ENCODE results near the gene ATG101.

ATG101 gene

GRCh38 chr12:52042706-52043385, 26.9 kb upstream of the ATG101 start:
- FAIRE-seq, result no peak

DNA sequence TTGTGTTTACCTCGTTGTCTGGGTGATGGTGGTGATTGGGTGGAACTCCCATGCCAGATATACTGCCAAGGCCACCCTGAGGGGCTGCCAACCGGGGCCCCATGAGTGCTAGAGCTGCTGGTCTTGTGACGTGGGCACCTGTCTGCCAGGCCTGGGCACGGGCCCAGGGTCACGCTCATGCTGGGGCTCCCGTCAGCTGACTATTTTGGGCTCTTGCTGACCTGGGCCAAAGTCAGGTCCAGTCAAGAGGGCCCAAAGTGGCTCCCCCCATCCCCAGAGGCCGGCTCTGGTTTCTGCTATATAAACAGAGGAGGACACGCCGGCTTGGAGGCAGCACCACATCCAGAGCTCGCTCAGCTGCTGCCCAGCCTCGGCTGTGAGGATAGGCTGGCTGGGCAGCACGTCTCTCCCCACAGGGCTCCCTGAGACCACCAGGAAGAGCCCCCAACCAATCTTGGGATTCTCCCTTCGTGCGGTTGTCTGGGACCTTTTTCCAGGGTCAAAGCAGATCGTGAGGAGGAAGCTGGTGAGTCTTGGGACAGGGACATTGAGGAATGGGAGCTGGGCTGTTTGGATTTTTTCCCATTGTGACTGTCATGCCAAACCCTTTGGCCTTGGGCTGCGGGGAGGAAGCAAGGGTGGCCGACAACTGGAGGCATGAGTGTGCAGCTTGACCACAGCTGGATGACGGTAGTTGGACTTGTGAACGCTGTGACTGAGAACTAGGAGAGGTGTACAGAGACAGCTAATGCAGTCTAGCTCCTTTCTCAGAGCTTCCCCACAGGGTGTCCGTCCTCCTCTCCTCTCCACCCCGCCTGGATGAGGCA, 26.2 kb upstream of the ATG101 start:
- FAIRE-seq, result no peak

DNA sequence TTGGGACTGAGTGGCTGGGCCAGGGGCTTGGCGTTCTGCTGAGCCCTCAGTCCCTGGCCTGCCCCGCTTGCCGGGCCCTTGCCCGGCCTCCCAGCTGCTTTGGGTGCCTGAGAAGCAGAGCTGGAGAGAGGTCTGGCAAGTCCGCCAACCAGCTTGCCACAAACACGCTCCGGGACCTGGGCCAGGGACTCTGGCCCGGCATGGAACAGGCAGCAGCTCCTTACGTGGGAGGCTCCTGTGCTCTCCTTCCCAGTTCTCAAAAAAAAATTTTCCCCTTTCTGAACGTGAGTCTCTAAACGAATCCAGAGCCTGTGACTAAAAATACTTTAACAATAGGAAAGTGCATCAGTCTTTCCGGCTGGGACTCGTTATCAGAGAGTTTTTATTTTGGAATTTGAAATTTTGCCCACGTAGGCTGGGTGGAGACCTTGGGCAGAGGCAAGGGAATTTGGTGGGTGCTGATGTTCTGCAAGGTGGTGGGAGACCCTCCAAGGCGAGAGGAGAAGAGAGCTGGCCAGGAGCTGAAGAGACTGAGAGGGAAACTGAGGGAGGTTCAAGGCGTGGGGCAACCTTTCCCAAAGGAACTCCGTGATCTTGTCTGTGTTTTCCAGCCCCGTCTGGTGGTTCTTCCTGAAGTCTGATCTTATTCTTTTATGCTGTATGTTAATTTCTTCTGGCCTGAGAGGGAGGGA, 25.3 kb upstream of the ATG101 start:
- FAIRE-seq, result no peak

GRCh38 chr12:52045794-52046199, 24.0 kb upstream of the ATG101 start:
- FAIRE-seq, result no peak

- FAIRE-seq, result no peak
These were observed 22.9 kb upstream of the ATG101 start for GRCh38 chr12:52046859-52047258.

- FAIRE-seq, result no peak
These were observed 20.5 kb upstream of the ATG101 start for GRCh38 chr12:52049286-52049685.

DNA sequence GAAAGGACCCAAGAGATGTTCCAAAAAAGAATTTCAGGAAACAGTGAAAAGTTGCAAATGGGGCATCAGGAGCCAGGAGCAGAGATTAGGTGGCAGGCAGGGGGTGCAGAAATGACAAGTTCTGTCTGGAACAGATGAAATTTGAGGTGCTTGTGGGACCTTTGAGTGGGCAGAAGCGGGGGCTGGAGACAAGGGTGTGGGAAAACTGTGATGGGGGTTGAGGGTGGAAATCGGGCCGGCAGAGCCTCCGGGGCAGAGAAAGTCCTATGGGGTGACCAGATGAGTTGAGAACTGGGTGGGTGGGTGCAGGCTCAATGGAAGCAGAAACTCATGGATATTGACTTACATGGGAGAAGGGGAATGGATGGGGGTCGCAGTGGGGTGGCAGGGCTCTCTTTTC, 20.1 kb upstream of the ATG101 start:
- FAIRE-seq, result no peak

- no peak for FAIRE-seq
These were observed 19.5 kb upstream of the ATG101 start for GRCh38 chr12:52050116-52050757.

- FAIRE-seq, result no peak
These were observed 18.8 kb upstream of the ATG101 start, which contains the start of gene NR4A1 for GRCh38 chr12:52050758-52051541. Gene NR4A1 (plus strand): TSS chr12:52051442. CDS start chr12:52054329, 2,887 bp downstream.

DNA sequence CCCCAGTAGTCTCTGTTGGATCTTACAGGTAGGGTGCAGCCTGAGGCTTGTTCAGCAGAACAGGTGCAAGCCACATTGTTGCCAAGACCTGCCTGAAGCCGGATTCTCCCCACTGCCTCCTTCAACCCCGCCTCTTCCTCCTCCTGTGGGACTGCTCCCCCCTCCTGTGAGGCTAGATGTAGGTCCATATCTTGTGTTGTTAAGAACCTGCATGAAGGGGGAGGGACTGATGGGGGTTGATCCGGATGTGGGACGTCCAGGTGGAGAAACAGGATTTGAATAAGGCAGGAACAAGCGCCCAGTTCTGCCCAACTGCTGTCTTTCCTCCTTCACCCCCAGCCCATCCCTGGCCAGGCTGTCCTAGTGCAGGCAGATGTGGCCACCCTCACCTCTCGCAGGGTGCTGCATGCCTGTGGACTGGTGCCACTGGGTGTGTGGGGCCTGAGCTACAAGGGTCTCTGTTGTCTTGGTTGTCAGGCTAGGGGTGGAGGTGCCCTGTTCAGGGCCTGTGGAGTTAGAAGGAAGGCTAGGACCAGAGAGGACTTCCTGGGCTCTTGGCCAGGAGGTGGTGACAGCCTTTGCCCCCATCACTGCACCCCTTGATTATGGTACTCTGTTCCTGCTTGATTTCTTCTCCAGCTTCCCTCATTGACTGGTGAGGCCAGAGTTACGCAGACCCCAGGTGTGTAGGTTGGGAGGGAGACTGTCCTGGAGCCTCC, 17.2 kb upstream of the ATG101 start:
- no peak for FAIRE-seq

- FAIRE-seq, result no peak
These were observed 16.1 kb upstream of the ATG101 start for GRCh38 chr12:52053536-52054209.

DNA sequence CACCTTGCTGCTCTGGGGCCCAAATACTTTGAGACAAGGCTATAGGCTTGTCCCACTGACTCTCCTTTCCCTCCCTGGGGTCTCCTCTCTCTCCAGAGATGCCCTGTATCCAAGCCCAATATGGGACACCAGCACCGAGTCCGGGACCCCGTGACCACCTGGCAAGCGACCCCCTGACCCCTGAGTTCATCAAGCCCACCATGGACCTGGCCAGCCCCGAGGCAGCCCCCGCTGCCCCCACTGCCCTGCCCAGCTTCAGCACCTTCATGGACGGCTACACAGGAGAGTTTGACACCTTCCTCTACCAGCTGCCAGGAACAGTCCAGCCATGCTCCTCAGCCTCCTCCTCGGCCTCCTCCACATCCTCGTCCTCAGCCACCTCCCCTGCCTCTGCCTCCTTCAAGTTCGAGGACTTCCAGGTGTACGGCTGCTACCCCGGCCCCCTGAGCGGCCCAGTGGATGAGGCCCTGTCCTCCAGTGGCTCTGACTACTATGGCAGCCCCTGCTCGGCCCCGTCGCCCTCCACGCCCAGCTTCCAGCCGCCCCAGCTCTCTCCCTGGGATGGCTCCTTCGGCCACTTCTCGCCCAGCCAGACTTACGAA, 15.4 kb upstream of the ATG101 start:
- no peak for FAIRE-seq

- FAIRE-seq, result no peak
These were observed 14.7 kb upstream of the ATG101 start for GRCh38 chr12:52054833-52055730.

DNA sequence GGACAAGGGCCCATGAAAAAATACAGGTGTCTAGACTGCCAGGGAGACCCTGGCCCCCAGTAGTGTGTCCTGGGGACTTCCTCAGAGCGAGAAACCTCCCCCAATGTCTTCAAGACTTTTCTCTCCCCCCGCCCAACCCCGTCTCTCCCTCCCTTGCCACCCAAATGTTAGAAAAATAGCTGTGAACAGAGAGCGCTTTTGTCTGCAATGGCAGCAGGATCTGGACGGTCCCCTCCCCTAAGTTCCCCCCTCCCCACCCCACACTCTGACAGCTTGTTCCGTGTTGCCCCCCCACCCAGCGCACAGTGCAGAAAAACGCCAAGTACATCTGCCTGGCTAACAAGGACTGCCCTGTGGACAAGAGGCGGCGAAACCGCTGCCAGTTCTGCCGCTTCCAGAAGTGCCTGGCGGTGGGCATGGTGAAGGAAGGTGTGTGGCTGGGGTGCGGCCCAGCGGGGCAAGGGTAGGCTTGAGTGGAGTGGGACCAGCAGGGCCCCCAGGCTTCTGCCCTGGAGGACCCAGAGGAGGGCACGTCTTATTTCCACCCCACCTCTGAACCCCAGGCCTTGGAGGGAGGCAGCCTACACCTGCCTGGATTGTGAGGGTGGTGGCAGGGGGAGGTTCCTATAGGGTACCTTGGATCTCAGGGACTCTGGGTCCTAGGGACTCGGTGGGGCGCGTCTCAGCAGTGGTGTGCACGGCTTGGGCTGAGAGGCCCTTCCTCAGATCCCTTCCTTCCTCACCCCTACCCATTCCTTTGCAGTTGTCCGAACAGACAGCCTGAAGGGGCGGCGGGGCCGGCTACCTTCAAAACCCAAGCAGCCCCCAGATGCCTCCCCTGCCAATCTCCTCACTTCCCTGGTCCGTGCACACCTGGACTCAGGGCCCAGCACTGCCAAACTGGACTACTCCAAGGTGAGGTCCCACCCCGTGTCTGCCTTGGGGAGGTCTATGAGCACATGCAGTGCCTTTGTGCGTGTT, 13.8 kb upstream of the ATG101 start:
- no peak for FAIRE-seq

GRCh38 chr12:52056801-52057637, 12.8 kb upstream of the ATG101 start:
- no peak for FAIRE-seq

DNA sequence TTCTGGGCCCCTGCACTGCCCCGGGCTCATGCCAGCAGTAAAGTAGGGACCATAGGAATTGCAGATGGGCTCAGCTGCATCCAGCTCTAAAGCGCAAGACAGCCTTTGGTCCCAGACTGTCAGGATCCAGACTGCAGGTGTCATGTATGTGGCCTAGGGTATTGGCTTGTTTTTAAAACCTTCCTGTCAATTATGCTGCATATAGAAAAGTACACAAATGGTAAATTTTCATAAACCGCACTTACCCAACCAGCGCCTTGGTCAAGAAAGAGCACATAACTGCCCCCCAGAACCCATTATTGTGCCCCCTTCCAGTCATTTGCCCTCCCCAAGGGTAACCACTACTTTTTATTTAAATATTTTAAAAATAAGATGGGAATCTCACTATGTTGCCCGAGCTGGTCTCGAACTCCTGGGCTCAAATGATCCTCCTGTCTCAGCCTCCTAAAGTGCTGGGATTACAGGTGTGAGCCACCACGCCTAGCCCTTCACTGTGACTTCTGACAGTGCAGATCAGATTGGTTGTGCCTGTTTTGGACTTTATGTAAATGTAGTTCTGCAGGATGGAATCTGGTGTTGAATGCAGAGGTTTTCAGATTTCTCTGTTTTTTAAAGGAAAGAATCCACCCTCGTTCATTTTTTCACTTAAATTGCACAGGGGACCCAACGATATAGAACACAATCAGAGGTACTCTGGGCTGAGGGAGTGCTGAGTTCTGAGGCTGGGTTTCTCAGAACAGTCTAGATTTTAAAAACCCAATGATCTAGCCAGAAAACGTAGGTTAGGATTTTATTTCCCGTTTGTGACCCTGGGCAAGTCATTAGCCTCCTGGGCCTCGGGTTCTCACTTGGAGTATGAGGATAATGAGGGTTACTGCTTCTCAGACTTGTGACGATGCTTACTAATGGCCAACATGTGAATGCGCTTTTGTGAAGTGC, 11.9 kb upstream of the ATG101 start:
- no peak for FAIRE-seq
